SK-N-SH (cell line): ENCODE measurements around the gene TECPR2. TPM values are rescaled to one million over a fixed set of nuclear protein-coding genes. Genes with fewer than 3 reads are reported as not detected.

Source experiments
- CTCF ChIA-PET: fragments of 300-600, 350-600 bp; formaldehyde crosslinking; extraction: SDS; loops from one replicate; lab custom pipeline; 2021; lab: Yijun Ruan, JAX
- POLR2A ChIA-PET: fragments of 350-600 bp; sonication (Branson Sonifier 250); formaldehyde crosslinking; extraction: SDS; loops from one replicate; lab custom pipeline; 2020; ENCODE audit warnings: antibody characterized with exemption, inconsistent platforms; lab: Yijun Ruan, JAX
- DNase-seq: peaks from one replicate; pipeline ENCODE4 v3.0.0; 2012
- H2AFZ ChIP-seq: fragments of 200-600 bp; sonication (generic); 2 replicates; pipeline ENCODE4 v1.8.1; 2016; ENCODE audit warnings: antibody characterized with exemption, mild to moderate bottlenecking, low read depth
- H3F3A ChIP-seq: fragments of 200-600 bp; sonication (generic); replicated peaks from 2 replicates; pipeline ENCODE3; 2016; ENCODE audit warnings: antibody characterized with exemption, mild to moderate bottlenecking; ENCODE audit not compliant: insufficient read depth
- H3K27ac ChIP-seq, 2 experiments: fragments of 200-500 bp in 1 of 2; fragments of 200-600 bp in 1 of 2; sonication (Bioruptor generic) in 1 of 2; sonication (generic), shearing (Covaris generic) in 1 of 2; 2 replicates each; pipeline versions ENCODE4 v1.5.1 to v1.6.1; 2014 to 2016; ENCODE audit warnings: low read depth in 2 of 2, inconsistent platforms in 1 of 2, low read length in 1 of 2, mild to moderate bottlenecking in 1 of 2, mixed read lengths in 1 of 2
- H3K27me3 ChIP-seq: fragments of 200-600 bp; sonication (generic), shearing (Covaris generic); 2 replicates; pipeline ENCODE4 v1.6.1; 2016; ENCODE audit warnings: mixed run types; ENCODE audit not compliant: insufficient read depth
- H3K36me3 ChIP-seq, 2 experiments: fragments of 200-500 bp in 1 of 2; fragments of 200-600 bp in 1 of 2; sonication (Bioruptor generic) in 1 of 2; sonication (generic) in 1 of 2; replicated peaks in 1 of 2; 2 replicates each; pipeline versions ENCODE3 to v1.5.1; 2014 to 2016; ENCODE audit warnings: low read length in 1 of 2, mild to moderate bottlenecking in 1 of 2; ENCODE audit not compliant: insufficient read depth in 2 of 2, control insufficient read depth in 1 of 2
- H3K4me1 ChIP-seq, 2 experiments: fragments of 200-500 bp in 1 of 2; fragments of 200-600 bp in 1 of 2; sonication (Bioruptor generic) in 1 of 2; sonication (generic), shearing (Covaris generic) in 1 of 2; 2 replicates each; pipeline versions ENCODE4 v1.5.1 to v1.6.1; 2014 to 2016; ENCODE audit warnings: low read depth in 1 of 2, low read length in 1 of 2, mixed run types in 1 of 2; ENCODE audit not compliant: insufficient read depth in 2 of 2, control insufficient read depth in 1 of 2
- H3K4me2 ChIP-seq: fragments of 200-600 bp; sonication (generic), shearing (Covaris generic); 2 replicates; pipeline ENCODE4 v1.6.1; 2017; ENCODE audit warnings: mixed run types
- H3K4me3 ChIP-seq, 2 experiments: fragments of 200-500 bp in 1 of 2; fragments of 200-600 bp in 1 of 2; sonication (Bioruptor generic) in 1 of 2; sonication (generic), shearing (Covaris generic) in 1 of 2; 2 replicates each; pipeline versions ENCODE4 v1.5.1 to v1.8.1; 2014 to 2016; ENCODE audit warnings: low read depth in 2 of 2, inconsistent platforms in 1 of 2, low read length in 1 of 2, mild to moderate bottlenecking in 1 of 2, mixed read lengths in 1 of 2, moderate library complexity in 1 of 2
- H3K79me2 ChIP-seq: fragments of 200-600 bp; sonication (generic); 2 replicates; pipeline ENCODE4 v1.8.1; 2017; ENCODE audit warnings: mild to moderate bottlenecking; ENCODE audit not compliant: insufficient read depth
- H3K9ac ChIP-seq: fragments of 200-600 bp; sonication (generic); 2 replicates; pipeline ENCODE4 v1.6.1; 2017; ENCODE audit warnings: mixed run types
- H3K9me2 ChIP-seq: fragments of 200-600 bp; sonication (generic); 2 replicates; pipeline ENCODE4 v1.6.1; 2017; ENCODE audit warnings: mixed run types
- H3K9me3 ChIP-seq: fragments of 200-600 bp; sonication (generic); 2 replicates; pipeline ENCODE4 v1.6.1; 2017; ENCODE audit warnings: mixed run types, mild to moderate bottlenecking, moderate library complexity
- H4K20me1 ChIP-seq: fragments of 200-600 bp; sonication (generic); 2 replicates; pipeline ENCODE4 v1.6.1; 2017; ENCODE audit warnings: mild to moderate bottlenecking, mixed run types; ENCODE audit not compliant: insufficient read depth
- CTCF ChIP-seq: fragments of 200-600 bp; sonication (generic); IDR thresholded peaks from 2 replicates; pipeline ENCODE4 v1.6.1; 2017; ENCODE audit warnings: antibody characterized with exemption, mild to moderate bottlenecking, moderate library complexity
- ELF1 ChIP-seq: IDR thresholded peaks from 2 replicates; pipeline ENCODE4 v1.4.0; 2012
- EP300 ChIP-seq, 2 experiments: IDR thresholded peaks; 2 replicates each; pipeline versions ENCODE4 v1.4.0 to v1.6.1; 2012; ENCODE audit warnings: borderline replicate concordance in 1 of 2, low read depth in 1 of 2, low read length in 1 of 2
- FOSL2 ChIP-seq: IDR thresholded peaks from 2 replicates; pipeline ENCODE4 v1.4.0; 2012; ENCODE audit warnings: low read depth, mild to moderate bottlenecking, moderate library complexity, borderline replicate concordance
- GABPA ChIP-seq: IDR thresholded peaks from 2 replicates; pipeline ENCODE4 v1.4.0; 2012; ENCODE audit warnings: low read depth, mild to moderate bottlenecking
- GATA2 ChIP-seq: sonication (generic); formaldehyde crosslinking; IDR thresholded peaks from 2 replicates; pipeline ENCODE4 v1.5.0; 2020; ENCODE audit warnings: mild to moderate bottlenecking, missing genetic modification reagents
- IRF3 ChIP-seq: fragments of 150-350 bp; IDR thresholded peaks from 2 replicates; pipeline ENCODE4 v1.6.1; 2016; ENCODE audit warnings: mild to moderate bottlenecking, low read depth, low read length
- JUND ChIP-seq: IDR thresholded peaks from 2 replicates; pipeline ENCODE4 v1.4.0; 2012
- MXI1 ChIP-seq: IDR thresholded peaks from 2 replicates; pipeline ENCODE4 v1.6.1; 2012; ENCODE audit warnings: mild to moderate bottlenecking, low read depth, low read length, improper control_type of control experiment
- POLR2AphosphoS5 ChIP-seq: IDR thresholded peaks from 2 replicates; pipeline ENCODE4 v1.6.1; 2012; ENCODE audit warnings: low read depth, low read length
- RCOR1 ChIP-seq: fragments of 150-350 bp; IDR thresholded peaks from 2 replicates; pipeline ENCODE4 v1.6.1; 2017; ENCODE audit warnings: antibody characterized with exemption, low read length
- RFX5 ChIP-seq: IDR thresholded peaks from 2 replicates; pipeline ENCODE4 v1.6.1; 2012; ENCODE audit warnings: mild to moderate bottlenecking, improper control_type of control experiment, low read length
- TCF12 ChIP-seq: IDR thresholded peaks from 2 replicates; pipeline ENCODE4 v1.4.0; 2012
- USF1 ChIP-seq: IDR thresholded peaks from 2 replicates; pipeline ENCODE4 v1.4.0; 2012; ENCODE audit warnings: low read depth, borderline replicate concordance
- USF2 ChIP-seq: fragments of 150-350 bp; IDR thresholded peaks from 2 replicates; pipeline ENCODE4 v1.6.1; 2017; ENCODE audit warnings: antibody characterized with exemption, low read length, low read depth, borderline replicate concordance
- ZBTB33 ChIP-seq: IDR thresholded peaks from 2 replicates; pipeline ENCODE4 v1.4.0; 2012; ENCODE audit warnings: low read depth, borderline replicate concordance
- WGBS: methylation state at CpG from one replicate; pipeline ENCODE4 v1.1.6; 2017; ENCODE audit warnings: low lambda C conversion rate; 5-methylcytosine and 5-hydroxymethylcytosine counted together
- polyA plus RNA-seq, 3 experiments: library from polyadenylated mRNA; depleted of rRNA; stranded (reverse); fragments of >200 nt; gene quantifications; 2 replicates each; pipeline ENCODE4 v1.2.3, GENCODE V29; 2012

Gene TECPR2
- polyA plus RNA-seq, 1 of the 3 experiments (the other 2 are of a cell fraction) = 6.9 TPM

GRCh38 chr14:102498678-102499265 lies 136.0 kb downstream of the TECPR2 start:
- H3K79me2 ChIP-seq = no peaks in the 10 kb centered on the region
- no peaks in the 10 kb centered on the region for H3K9me2 ChIP-seq
- POLR2A ChIA-PET = no interaction called here
- peaks cover 0 to 22% of the 10 kb centered on the region in 2 experiments for H3K36me3 ChIP-seq
- no peaks in the 10 kb centered on the region for H3K9me3 ChIP-seq
- TF ChIP-seq RCOR1 (no peak), FOSL2 (no peak), MXI1 (no peak), CTCF (no peak), RFX5 (no peak), ZBTB33 (no peak), GABPA (no peak), USF1 (no peak), EP300 (IDR thresholded peaks at IDR 0.05; ENCODE audit: borderline replicate concordance in 1 of 2, low read depth in 1 of 2, low read length in 1 of 2) (no peak), ELF1 (no peak), JUND (no peak), TCF12 (no peak), IRF3 (no peak), USF2 (no peak), GATA2 (CRISPR knock-in tag) (no peak), POLR2AphosphoS5 (no peak)
- no peak overlapping the region; a peak in 1 of 4 replicates for H3K4me3 ChIP-seq
- H3K27me3 ChIP-seq = no peaks in the 10 kb centered on the region
- H3K9ac ChIP-seq = no peak overlapping the region
- H3F3A ChIP-seq = peaks cover 4% of the 10 kb centered on the region
- H3K27ac ChIP-seq = no peak overlapping the region
- H2AFZ ChIP-seq = no peak overlapping the region
- no peak for DNase-seq
- CTCF ChIA-PET = interaction anchor here (1.3 to 1.6 kb wide), 2 partner anchors 10 to 61 kb away, joined by 6 read pairs; no protein-coding TSS in a partner anchor
- no peaks in the 10 kb centered on the region for H4K20me1 ChIP-seq
- 92% methylated on average over 20 of the region's 21 CpGs for WGBS
- H3K4me2 ChIP-seq = no peak overlapping the region
- peaks cover 0 to 4% of the 10 kb centered on the region in 2 experiments; a peak in 1 of 4 replicates for H3K4me1 ChIP-seq
